H9 (cell line): ENCODE measurements around the gene DZANK1. TPM values are rescaled to one million over a fixed set of nuclear protein-coding genes. Genes with fewer than 3 reads are reported as not detected.

ENCODE experiments used
- DNase-seq: peaks from one replicate; pipeline ENCODE4 v3.0.0-alpha.2; 2017
- H2AFZ ChIP-seq: one replicate; pipeline ENCODE4 v1.6.1; 2013; ENCODE audit warnings: mild to moderate bottlenecking, low read length, control low read depth, moderate library complexity
- H2AK5ac ChIP-seq: 2 replicates; pipeline ENCODE4 v1.6.1; 2013; ENCODE audit warnings: low read length, control low read depth, mixed read lengths; ENCODE audit not compliant: insufficient read length
- H2BK120ac ChIP-seq: one replicate; pipeline ENCODE4 v1.6.1; 2013; ENCODE audit warnings: low read depth, mild to moderate bottlenecking, low read length, control low read depth, inconsistent platforms; ENCODE audit not compliant: poor library complexity, severe bottlenecking
- H2BK12ac ChIP-seq: 2 replicates; pipeline ENCODE4 v1.6.1; 2013; ENCODE audit warnings: low read length, control low read depth, mixed read lengths, low read depth; ENCODE audit not compliant: insufficient read length
- H2BK15ac ChIP-seq: 2 replicates; pipeline ENCODE4 v1.6.1; 2013; ENCODE audit warnings: low read depth, low read length, control low read depth
- H2BK20ac ChIP-seq: one replicate; pipeline ENCODE4 v1.6.1; 2013; ENCODE audit warnings: low read depth, mild to moderate bottlenecking, low read length, control low read depth, inconsistent platforms; ENCODE audit not compliant: poor library complexity, severe bottlenecking
- H2BK5ac ChIP-seq: 2 replicates; pipeline ENCODE4 v1.6.1; 2013; ENCODE audit warnings: low read length, control low read depth, mixed read lengths; ENCODE audit not compliant: insufficient read length
- H3K14ac ChIP-seq: 2 replicates; pipeline ENCODE4 v1.6.1; 2013; ENCODE audit warnings: low read length, control low read depth; ENCODE audit not compliant: insufficient read depth
- H3K18ac ChIP-seq: 2 replicates; pipeline ENCODE4 v1.6.1; 2013; ENCODE audit warnings: low read depth, mild to moderate bottlenecking, mixed read lengths, low read length, control low read depth; ENCODE audit not compliant: insufficient read length
- H3K23ac ChIP-seq: 2 replicates; pipeline ENCODE4 v1.6.1; 2013; ENCODE audit warnings: low read length, control low read depth, mixed read lengths, low read depth; ENCODE audit not compliant: insufficient read length
- H3K23me2 ChIP-seq: 2 replicates; pipeline ENCODE4 v1.6.1; 2013; ENCODE audit warnings: low read depth, mild to moderate bottlenecking, mixed read lengths, low read length, control low read depth; ENCODE audit not compliant: insufficient read length, poor library complexity, severe bottlenecking
- H3K27ac ChIP-seq: 2 replicates; pipeline ENCODE4 v1.5.1; 2013; ENCODE audit warnings: low read length, control low read depth, mixed read lengths, low read depth; ENCODE audit not compliant: insufficient read length
- H3K27me3 ChIP-seq: 2 replicates; pipeline ENCODE4 v1.6.1; 2013; ENCODE audit warnings: low read length, control low read depth, inconsistent platforms; ENCODE audit not compliant: insufficient read depth
- H3K4ac ChIP-seq: 2 replicates; pipeline ENCODE4 v1.6.1; 2013; ENCODE audit warnings: low read depth, mild to moderate bottlenecking, control low read depth, inconsistent platforms, low read length, moderate library complexity
- H3K4me1 ChIP-seq: 2 replicates; pipeline ENCODE4 v1.6.1; 2013; ENCODE audit warnings: low read length, control low read depth, inconsistent platforms; ENCODE audit not compliant: insufficient read depth
- H3K4me2 ChIP-seq: 2 replicates; pipeline ENCODE4 v1.6.1; 2013; ENCODE audit warnings: low read length, control low read depth, mixed read lengths; ENCODE audit not compliant: insufficient read length, insufficient read depth
- H3K56ac ChIP-seq: 2 replicates; pipeline ENCODE4 v1.6.1; 2013; ENCODE audit warnings: low read depth, mild to moderate bottlenecking, mixed read lengths, low read length, control low read depth; ENCODE audit not compliant: insufficient read length
- H3K79me1 ChIP-seq: 2 replicates; pipeline ENCODE4 v1.6.1; 2013; ENCODE audit warnings: low read depth, mild to moderate bottlenecking, moderate library complexity, low read length, control low read depth, inconsistent platforms; ENCODE audit not compliant: insufficient read depth, poor library complexity, severe bottlenecking
- H3K79me2 ChIP-seq: 2 replicates; pipeline ENCODE4 v1.6.1; 2013; ENCODE audit warnings: low read length, control low read depth, inconsistent platforms; ENCODE audit not compliant: insufficient read depth
- H3K9ac ChIP-seq: 2 replicates; pipeline ENCODE4 v1.6.1; 2013; ENCODE audit warnings: low read length, control low read depth, mixed read lengths; ENCODE audit not compliant: insufficient read length; ENCODE audit errors: extremely low read depth
- H3K9me3 ChIP-seq: one replicate; pipeline ENCODE4 v1.6.1; 2013; ENCODE audit warnings: low read depth, low read length, inconsistent platforms; ENCODE audit not compliant: control insufficient read depth
- H3T11ph ChIP-seq: one replicate; pipeline ENCODE4 v1.6.1; 2013; ENCODE audit warnings: mild to moderate bottlenecking, low read length, control low read depth, inconsistent platforms
- H4K20me1 ChIP-seq: one replicate; pipeline ENCODE4 v1.6.1; 2013; ENCODE audit not compliant: control insufficient read depth, insufficient read length, insufficient read depth
- H4K5ac ChIP-seq: 2 replicates; pipeline ENCODE4 v1.6.1; 2013; ENCODE audit warnings: low read depth, mild to moderate bottlenecking, mixed read lengths, low read length, control low read depth; ENCODE audit not compliant: insufficient read length
- H4K8ac ChIP-seq: replicated peaks from 2 replicates; pipeline ENCODE4 v1.6.1; 2013; ENCODE audit warnings: low read length, control low read depth, mixed read lengths, low read depth; ENCODE audit not compliant: insufficient read length
- H4K91ac ChIP-seq: 2 replicates; pipeline ENCODE4 v1.6.1; 2013; ENCODE audit warnings: low read depth, mild to moderate bottlenecking, moderate library complexity, mixed read lengths, low read length, control low read depth; ENCODE audit not compliant: insufficient read length
- H3K27ac Mint-ChIP-seq, 3 experiments: 2 replicates in 2 of 3; 3 replicates in 1 of 3; pipeline ENCODE4 v1.8.0; 2020 to 2021; ENCODE audit warnings: mixed read lengths in 3 of 3, mild to moderate bottlenecking in 1 of 3, moderate library complexity in 1 of 3
- H3K27me3 Mint-ChIP-seq: 2 replicates; pipeline ENCODE4 v1.8.0; 2021; ENCODE audit warnings: low read depth, mild to moderate bottlenecking, moderate library complexity, mixed read lengths
- H3K36me3 Mint-ChIP-seq, 3 experiments: 2 replicates in 2 of 3; 3 replicates in 1 of 3; pipeline ENCODE4 v1.8.0; 2020 to 2021; ENCODE audit warnings: low read depth in 3 of 3, mixed read lengths in 3 of 3; ENCODE audit not compliant: insufficient read depth in 1 of 3
- H3K4me1 Mint-ChIP-seq, 2 experiments: 2 replicates each; pipeline ENCODE4 v1.8.0; 2020; ENCODE audit warnings: mixed read lengths in 2 of 2
- H3K4me3 Mint-ChIP-seq, 2 experiments: 2 replicates in 1 of 2; 3 replicates in 1 of 2; pipeline ENCODE4 v1.8.0; 2020 to 2021; ENCODE audit warnings: mild to moderate bottlenecking in 2 of 2, mixed read lengths in 2 of 2, moderate library complexity in 1 of 2
- H3K9me3 Mint-ChIP-seq, 2 experiments: 2 replicates in 1 of 2; 3 replicates in 1 of 2; pipeline ENCODE4 v1.8.0; 2020; ENCODE audit warnings: mild to moderate bottlenecking in 2 of 2, mixed read lengths in 2 of 2, moderate library complexity in 1 of 2
- CTCF ChIP-seq: fragments of 200-600 bp; sonication (generic); conservative IDR thresholded peaks from 3 replicates; pipeline ENCODE4 v1.8.0; 2021; ENCODE audit warnings: antibody characterized with exemption, mild to moderate bottlenecking
- WGBS: extraction: QIAGEN DNeasy Blood & Tissue Kit; methylation state at CpG from one replicate; pipeline ENCODE4 v1.1.7; 2013; ENCODE audit warnings: missing lambda C conversion rate, low lambda C conversion rate, mixed read lengths; ENCODE audit not compliant: insufficient read length; ENCODE audit errors: extremely low coverage; 5-methylcytosine and 5-hydroxymethylcytosine counted together
- total RNA-seq: library from RNA; stranded (reverse); gene quantifications from 2 replicates; pipeline ENCODE4 v1.2.1, GENCODE V29; 2021

DZANK1 gene
- total RNA-seq, 1 experiment from 2014 or later = 10.5 TPM

GRCh38 chr20:18405826-18406225 lies 61.0 kb downstream of the DZANK1 start:
- no peak overlapping the region for H2BK15ac ChIP-seq
- no peak overlapping the region for H2BK120ac ChIP-seq
- H2BK12ac ChIP-seq = no peak overlapping the region
- H3K14ac ChIP-seq = no peak overlapping the region
- no peak overlapping the region for H3K18ac ChIP-seq
- no peaks in the 10 kb centered on the region for H3K79me1 ChIP-seq
- Mint-ChIP-seq H3K36me3 (peaks cover 19 to 24% (median 22%) of the 10 kb centered on the region in 3 experiments), H3K27ac (peak overlapping the region in 1 of 3 experiments; percentile 55; a peak in 1 of 7 replicates), H3K4me3 (no peak overlapping the region), H3K4me1 (peaks cover 2% of the 10 kb centered on the region in 2 experiments; a peak in 3 of 4 replicates), H3K9me3 (peaks cover 4 to 8% of the 10 kb centered on the region in 2 experiments; a peak in 2 of 5 replicates), H3K27me3 (no peaks in the 10 kb centered on the region)
- H3K56ac ChIP-seq = no peak overlapping the region
- no peak overlapping the region for H4K8ac ChIP-seq
- H3K4me2 ChIP-seq = no peak overlapping the region
- no peak overlapping the region for H2BK5ac ChIP-seq
- no peak overlapping the region for H4K5ac ChIP-seq
- H3K27me3 ChIP-seq = no peaks in the 10 kb centered on the region
- H3K23me2 ChIP-seq = no peaks in the 10 kb centered on the region
- no CpG with 5 or more reads among the region's 8 CpGs for WGBS
- H3K79me2 ChIP-seq = no peaks in the 10 kb centered on the region
- H4K20me1 ChIP-seq = no peaks in the 10 kb centered on the region
- no peak overlapping the region for H3K9ac ChIP-seq
- peak; percentile 50 for DNase-seq
- no peak overlapping the region for H3K4ac ChIP-seq
- H3T11ph ChIP-seq = no peak overlapping the region
- TF ChIP-seq CTCF = peak; percentile 48; the same call in 2 of the 3 replicates
- H3K23ac ChIP-seq = no peak overlapping the region
- no peak overlapping the region for H2AK5ac ChIP-seq
- H3K27ac ChIP-seq = no peak overlapping the region
- H3K4me1 ChIP-seq = no peaks in the 10 kb centered on the region
- H4K91ac ChIP-seq = no peak overlapping the region
- no peak overlapping the region for H2BK20ac ChIP-seq
- no peaks in the 10 kb centered on the region for H3K9me3 ChIP-seq
- no peak overlapping the region for H2AFZ ChIP-seq
